Measurements from ENCODE around the gene NUP205.
"Not testable (repeated sequence)": the region's sequence is repeated elsewhere in the genome, so short reads cannot be mapped to it uniquely, and the experiment has no call there.

NUP205 gene

GRCh38 chr7:135667626-135668025 lies 109.9 kb downstream of the NUP205 start:
- not testable (repeated sequence) for DNase-seq (ENCODE audit: low read depth)

GRCh38 chr7:135668852-135669395 lies 111.2 kb downstream of the NUP205 start:
- DNase-seq (ENCODE audit: low read depth) = not testable (repeated sequence)

- no peak for DNase-seq (ENCODE audit: low read depth)
Observed at GRCh38 chr7:135669774-135670173, 112.1 kb downstream of the NUP205 start.

- DNase-seq (ENCODE audit: low read depth) = peak; percentile 73
Observed at GRCh38 chr7:135670179-135670578, 112.5 kb downstream of the NUP205 start.

- no peak for DNase-seq (ENCODE audit: low read depth)
Observed at GRCh38 chr7:135672560-135673359, 115.0 kb downstream of the NUP205 start.

- no peak for DNase-seq (ENCODE audit: low read depth)
Observed at GRCh38 chr7:135673360-135673706, 115.6 kb downstream of the NUP205 start.

GRCh38 chr7:135678612-135679575 lies 121.2 kb downstream of the NUP205 start:
- DNase-seq (ENCODE audit: low read depth) = no peak

GRCh38 chr7:135681762-135682161 lies 124.0 kb downstream of the NUP205 start:
- no peak for DNase-seq (ENCODE audit: low read depth)

GRCh38 chr7:135682191-135682590 lies 124.5 kb downstream of the NUP205 start:
- DNase-seq (ENCODE audit: low read depth) = no peak

- DNase-seq (ENCODE audit: low read depth) = no peak
Observed at GRCh38 chr7:135683609-135684008, 125.9 kb downstream of the NUP205 start.

GRCh38 chr7:135684136-135684535 lies 126.4 kb downstream of the NUP205 start:
- no peak for DNase-seq (ENCODE audit: low read depth)

GRCh38 chr7:135684699-135685098 lies 127.0 kb downstream of the NUP205 start:
- DNase-seq (ENCODE audit: low read depth) = no peak

- no peak for DNase-seq (ENCODE audit: low read depth)
Observed at GRCh38 chr7:135685306-135686084, 127.8 kb downstream of the NUP205 start.

GRCh38 chr7:135687466-135687865 lies 129.7 kb downstream of the NUP205 start:
- DNase-seq (ENCODE audit: low read depth) = no peak

- no peak for DNase-seq (ENCODE audit: low read depth)
Observed at GRCh38 chr7:135690566-135690965, 132.8 kb downstream of the NUP205 start.

GRCh38 chr7:135692055-135692454 lies 134.3 kb downstream of the NUP205 start:
- DNase-seq (ENCODE audit: low read depth) = no peak

- not testable (repeated sequence) for DNase-seq (ENCODE audit: low read depth)
Observed at GRCh38 chr7:135692606-135693005, 134.9 kb downstream of the NUP205 start.

- no peak for DNase-seq (ENCODE audit: low read depth)
Observed at GRCh38 chr7:135693558-135693957, 135.8 kb downstream of the NUP205 start.

GRCh38 chr7:135697276-135698049 lies 139.7 kb downstream of the NUP205 start:
- no peak for DNase-seq (ENCODE audit: low read depth)
